ENCODE results near the gene EPB41L5.
"Not testable (repeated sequence)": the region's sequence is repeated elsewhere in the genome, so short reads cannot be mapped to it uniquely, and the experiment has no call there.

The EPB41L5 gene

DNA sequence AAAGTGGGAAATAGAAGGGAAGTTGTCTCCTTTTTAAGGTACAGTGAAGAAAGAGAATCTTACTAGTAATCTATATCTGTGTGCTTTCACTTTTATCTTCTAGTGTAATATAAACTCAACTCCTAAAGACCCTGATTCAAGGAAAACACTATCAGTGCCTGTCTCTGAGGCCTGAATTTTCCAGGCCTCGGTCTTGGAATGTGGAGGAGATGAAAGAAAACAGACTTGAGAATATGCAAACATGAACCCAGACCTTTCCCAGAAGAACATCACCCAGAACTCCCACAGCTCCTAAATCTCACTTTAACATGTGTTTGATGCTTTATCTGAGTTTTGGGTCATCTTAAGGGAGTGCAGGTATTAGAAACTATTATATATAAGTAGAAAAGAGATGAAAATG, 51.8 kb downstream of the EPB41L5 start:
- no peaks in the 10 kb centered on the region for H3K9me3 ChIP-seq (replicated peaks; ENCODE audit: low read length)
- no peak overlapping the region for H3K9ac ChIP-seq (ENCODE audit: low read depth, low read length)
- no peak overlapping the region for H3K4me3 ChIP-seq (ENCODE audit: low read length)
- H3K27me3 ChIP-seq (ENCODE audit: control insufficient read depth, insufficient read depth, low read length): no peaks in the 10 kb centered on the region
- H3K4me2 ChIP-seq (ENCODE audit: low read length): no peak overlapping the region
- no peaks in the 10 kb centered on the region for H3K36me3 ChIP-seq (ENCODE audit: insufficient read depth, low read length)
- peaks cover 3% of the 10 kb centered on the region for H3K4me1 ChIP-seq (ENCODE audit: control insufficient read depth, insufficient read depth, low read length)

GRCh38 chr2:120066800-120067547, 54.1 kb downstream of the EPB41L5 start:
- Histone ChIP-seq H3K9ac (ENCODE audit: low read depth, low read length) (no peak overlapping the region), H3K4me1 (ENCODE audit: control insufficient read depth, insufficient read depth, low read length) (peaks cover 3% of the 10 kb centered on the region), H3K4me2 (ENCODE audit: low read length) (no peak overlapping the region), H3K9me3 (replicated peaks; ENCODE audit: low read length) (no peaks in the 10 kb centered on the region), H3K36me3 (ENCODE audit: insufficient read depth, low read length) (no peaks in the 10 kb centered on the region), H3K4me3 (ENCODE audit: low read length) (no peak overlapping the region), H3K27me3 (ENCODE audit: control insufficient read depth, insufficient read depth, low read length) (no peaks in the 10 kb centered on the region)

GRCh38 chr2:120068040-120068658, 55.3 kb downstream of the EPB41L5 start:
- not testable (repeated sequence) for H3K9ac ChIP-seq (ENCODE audit: low read depth, low read length); H3K27me3 ChIP-seq (ENCODE audit: control insufficient read depth, insufficient read depth, low read length); H3K4me3 ChIP-seq (ENCODE audit: low read length); H3K36me3 ChIP-seq (ENCODE audit: insufficient read depth, low read length); H3K4me1 ChIP-seq (ENCODE audit: control insufficient read depth, insufficient read depth, low read length); H3K4me2 ChIP-seq (ENCODE audit: low read length); H3K9me3 ChIP-seq (replicated peaks; ENCODE audit: low read length)

- no peaks in the 10 kb centered on the region for H3K36me3 ChIP-seq (ENCODE audit: insufficient read depth, low read length)
- no peaks in the 10 kb centered on the region for H3K9me3 ChIP-seq (replicated peaks; ENCODE audit: low read length)
- no peaks in the 10 kb centered on the region for H3K27me3 ChIP-seq (ENCODE audit: control insufficient read depth, insufficient read depth, low read length)
- no peaks in the 10 kb centered on the region for H3K4me1 ChIP-seq (ENCODE audit: control insufficient read depth, insufficient read depth, low read length)
- H3K9ac ChIP-seq (ENCODE audit: low read depth, low read length): no peak overlapping the region
- H3K4me2 ChIP-seq (ENCODE audit: low read length): no peak overlapping the region
- H3K4me3 ChIP-seq (ENCODE audit: low read length): no peak overlapping the region
Measured at GRCh38 chr2:120075545-120075944, 62.7 kb downstream of the EPB41L5 start.

DNA sequence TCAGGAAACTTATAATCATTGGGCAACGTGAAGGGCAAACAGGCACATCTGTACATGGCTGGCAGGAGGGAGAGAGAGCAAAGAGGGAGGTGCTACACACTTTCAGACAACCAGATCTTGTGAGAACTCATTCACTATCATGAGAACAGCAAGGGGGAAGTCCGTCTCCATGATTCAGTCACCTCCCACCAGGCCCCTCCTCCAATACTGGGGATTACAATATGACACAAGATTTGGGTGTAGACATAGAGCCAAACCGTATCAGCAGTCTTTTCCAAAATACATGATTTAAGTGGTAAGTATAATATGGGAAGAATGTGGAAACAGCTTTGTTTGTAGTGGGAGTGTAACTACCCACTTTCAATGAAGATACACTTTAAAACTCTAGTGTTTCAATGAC, 65.0 kb downstream of the EPB41L5 start:
- Histone ChIP-seq H3K9ac (ENCODE audit: low read depth, low read length) (no peak overlapping the region), H3K4me2 (ENCODE audit: low read length) (no peak overlapping the region), H3K9me3 (replicated peaks; ENCODE audit: low read length) (no peaks in the 10 kb centered on the region), H3K27me3 (ENCODE audit: control insufficient read depth, insufficient read depth, low read length) (no peaks in the 10 kb centered on the region), H3K36me3 (ENCODE audit: insufficient read depth, low read length) (no peaks in the 10 kb centered on the region), H3K4me3 (ENCODE audit: low read length) (no peak overlapping the region), H3K4me1 (ENCODE audit: control insufficient read depth, insufficient read depth, low read length) (no peaks in the 10 kb centered on the region)

DNA sequence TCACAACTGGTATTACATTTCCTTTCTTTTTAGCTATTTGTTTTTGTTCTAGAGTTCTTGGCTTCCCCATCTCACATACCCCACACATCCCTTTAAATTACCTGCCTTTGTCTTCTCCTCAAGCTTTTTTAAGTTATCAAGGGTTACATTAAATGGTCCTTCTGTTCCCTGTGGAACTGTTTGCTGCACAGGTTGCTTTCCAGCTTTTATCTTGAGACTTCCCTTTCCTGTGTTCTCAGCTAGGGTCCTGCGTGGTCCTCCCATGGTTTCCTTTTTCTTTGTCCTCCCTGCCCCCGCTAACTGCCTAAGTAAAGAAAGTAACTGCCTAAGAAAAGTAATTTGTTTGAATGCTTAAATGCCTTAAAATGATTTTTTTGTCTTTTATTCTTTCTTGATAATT, 66.8 kb downstream of the EPB41L5 start:
- H3K9ac ChIP-seq (ENCODE audit: low read depth, low read length): no peak overlapping the region
- H3K27me3 ChIP-seq (ENCODE audit: control insufficient read depth, insufficient read depth, low read length): no peaks in the 10 kb centered on the region
- no peaks in the 10 kb centered on the region for H3K4me1 ChIP-seq (ENCODE audit: control insufficient read depth, insufficient read depth, low read length)
- no peaks in the 10 kb centered on the region for H3K9me3 ChIP-seq (replicated peaks; ENCODE audit: low read length)
- no peak overlapping the region for H3K4me3 ChIP-seq (ENCODE audit: low read length)
- H3K4me2 ChIP-seq (ENCODE audit: low read length): no peak overlapping the region
- no peaks in the 10 kb centered on the region for H3K36me3 ChIP-seq (ENCODE audit: insufficient read depth, low read length)

DNA sequence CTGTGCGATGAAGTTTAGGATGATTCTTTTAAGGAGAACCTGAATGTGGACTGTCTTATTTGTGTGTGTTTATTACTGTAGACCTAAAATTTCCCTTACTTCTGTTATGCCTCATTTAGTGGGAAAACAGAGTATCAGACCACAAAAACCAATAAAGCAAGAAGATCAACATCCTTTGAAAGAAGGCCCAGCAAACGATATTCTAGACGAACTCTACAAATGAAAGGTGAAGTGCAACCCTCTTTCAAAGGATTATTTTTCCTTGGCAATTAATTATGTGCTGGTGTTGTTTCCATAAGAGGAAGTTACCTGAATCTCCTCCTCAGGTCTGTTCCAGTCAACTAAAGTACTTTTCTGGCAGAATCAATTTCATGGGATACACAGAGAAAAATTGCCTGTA, 78.6 kb downstream of the EPB41L5 start:
- Histone ChIP-seq H3K9me3 (replicated peaks; ENCODE audit: low read length) (no peaks in the 10 kb centered on the region), H3K4me3 (ENCODE audit: low read length) (no peak overlapping the region), H3K4me1 (ENCODE audit: control insufficient read depth, insufficient read depth, low read length) (peaks cover 8% of the 10 kb centered on the region), H3K36me3 (ENCODE audit: insufficient read depth, low read length) (peaks cover 3% of the 10 kb centered on the region), H3K27me3 (ENCODE audit: control insufficient read depth, insufficient read depth, low read length) (no peaks in the 10 kb centered on the region), H3K4me2 (ENCODE audit: low read length) (no peak overlapping the region), H3K9ac (ENCODE audit: low read depth, low read length) (no peak overlapping the region)

DNA sequence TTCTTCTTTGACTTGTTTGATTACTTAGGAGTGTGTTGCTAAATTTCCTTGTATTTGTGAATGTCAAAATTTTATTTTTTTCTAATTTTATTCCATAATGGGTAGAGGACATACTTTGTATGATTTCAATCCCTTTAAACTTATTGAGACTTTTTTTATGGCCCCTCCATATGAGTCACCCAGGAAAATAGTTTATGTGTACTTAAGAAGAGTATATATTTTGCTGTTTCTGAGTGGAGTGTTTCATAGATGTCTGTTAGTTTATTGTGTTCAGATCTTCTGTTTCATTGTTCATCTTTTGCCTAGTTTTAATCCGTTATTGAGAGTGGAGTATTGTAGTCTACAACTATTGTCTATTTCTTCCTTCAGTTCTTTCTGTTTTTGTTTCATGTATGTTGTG, 81.9 kb downstream of the EPB41L5 start:
- H3K9ac ChIP-seq (ENCODE audit: low read depth, low read length): no peak overlapping the region
- H3K27me3 ChIP-seq (ENCODE audit: control insufficient read depth, insufficient read depth, low read length): no peaks in the 10 kb centered on the region
- H3K4me2 ChIP-seq (ENCODE audit: low read length): no peak overlapping the region
- H3K4me1 ChIP-seq (ENCODE audit: control insufficient read depth, insufficient read depth, low read length): peaks cover 8% of the 10 kb centered on the region
- no peak overlapping the region for H3K4me3 ChIP-seq (ENCODE audit: low read length)
- H3K9me3 ChIP-seq (replicated peaks; ENCODE audit: low read length): no peaks in the 10 kb centered on the region
- H3K36me3 ChIP-seq (ENCODE audit: insufficient read depth, low read length): peaks cover 3% of the 10 kb centered on the region

DNA sequence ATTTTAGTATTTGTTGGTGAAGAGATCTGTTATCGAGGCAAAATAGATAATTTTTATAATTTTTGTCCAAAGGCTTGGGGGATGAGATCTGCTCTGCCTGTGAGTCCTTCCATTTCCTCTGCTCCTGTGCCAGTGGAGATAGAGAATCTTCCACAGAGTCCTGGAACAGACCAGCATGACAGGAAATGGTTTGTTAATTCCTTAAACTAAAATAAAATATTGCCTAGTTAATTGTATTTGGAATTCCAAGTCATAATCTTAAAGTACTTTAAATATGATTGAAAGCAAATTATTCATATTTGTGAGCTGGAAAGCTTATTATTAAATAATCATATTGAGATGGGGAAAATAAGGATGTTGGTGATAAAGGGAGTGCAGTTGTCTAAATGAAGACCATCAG, 87.8 kb downstream of the EPB41L5 start:
- Histone ChIP-seq H3K4me3 (ENCODE audit: low read length) (no peak overlapping the region), H3K27me3 (ENCODE audit: control insufficient read depth, insufficient read depth, low read length) (no peaks in the 10 kb centered on the region), H3K9me3 (replicated peaks; ENCODE audit: low read length) (no peaks in the 10 kb centered on the region), H3K4me2 (ENCODE audit: low read length) (no peak overlapping the region), H3K9ac (ENCODE audit: low read depth, low read length) (no peak overlapping the region), H3K4me1 (ENCODE audit: control insufficient read depth, insufficient read depth, low read length) (peaks cover 30% of the 10 kb centered on the region), H3K36me3 (ENCODE audit: insufficient read depth, low read length) (no peaks in the 10 kb centered on the region)

DNA sequence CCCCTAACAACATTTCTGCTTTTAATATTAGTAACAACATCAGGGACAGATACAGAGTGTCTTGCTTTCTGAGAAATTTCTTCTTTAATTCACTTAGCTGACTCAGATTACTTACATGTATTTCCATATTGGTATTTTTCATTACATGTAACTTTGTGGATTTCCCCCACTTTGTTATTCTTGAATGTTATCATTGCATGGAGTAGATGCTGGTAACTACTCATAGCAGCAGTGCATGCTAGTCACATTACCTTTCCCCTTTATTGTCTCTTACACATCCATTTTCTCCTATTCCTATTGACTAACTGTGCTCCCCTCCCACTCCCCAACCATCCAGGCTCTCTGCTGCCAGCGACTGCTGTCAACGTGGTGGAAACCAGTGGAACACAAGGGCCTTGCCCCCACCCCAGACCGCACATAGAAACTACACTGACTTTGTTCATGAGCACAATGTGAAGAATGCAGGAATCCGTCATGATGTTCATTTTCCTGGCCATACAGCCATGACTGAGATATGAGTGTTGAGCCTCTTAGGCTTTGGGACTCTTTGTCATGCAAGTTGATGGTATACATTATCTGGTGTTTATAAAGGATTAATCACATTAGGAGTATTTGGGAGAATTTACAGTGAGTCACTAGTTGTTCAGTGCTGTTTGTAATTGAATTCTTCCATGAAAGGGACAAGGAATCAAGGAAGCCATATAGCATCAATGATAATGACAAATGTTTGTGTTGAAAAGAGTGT, 91.0 kb downstream of the EPB41L5 start:
- H3K4me3 ChIP-seq (ENCODE audit: low read length): peak overlapping the region; percentile 1
- no peaks in the 10 kb centered on the region for H3K27me3 ChIP-seq (ENCODE audit: control insufficient read depth, insufficient read depth, low read length)
- peak overlapping the region; percentile 32 for H3K4me2 ChIP-seq (ENCODE audit: low read length)
- peak overlapping the region; percentile 42 for H3K9ac ChIP-seq (ENCODE audit: low read depth, low read length)
- peaks cover 54% of the 10 kb centered on the region for H3K4me1 ChIP-seq (ENCODE audit: control insufficient read depth, insufficient read depth, low read length)
- no peaks in the 10 kb centered on the region for H3K36me3 ChIP-seq (ENCODE audit: insufficient read depth, low read length)
- no peaks in the 10 kb centered on the region for H3K9me3 ChIP-seq (replicated peaks; ENCODE audit: low read length)

GRCh38 chr2:120104772-120105171, 91.9 kb downstream of the EPB41L5 start:
- Histone ChIP-seq H3K27me3 (ENCODE audit: control insufficient read depth, insufficient read depth, low read length) (no peaks in the 10 kb centered on the region), H3K9me3 (replicated peaks; ENCODE audit: low read length) (no peaks in the 10 kb centered on the region), H3K4me1 (ENCODE audit: control insufficient read depth, insufficient read depth, low read length) (peaks cover 63% of the 10 kb centered on the region), H3K9ac (ENCODE audit: low read depth, low read length) (peak overlapping the region; percentile 13), H3K4me2 (ENCODE audit: low read length) (no peak overlapping the region), H3K4me3 (ENCODE audit: low read length) (no peak overlapping the region), H3K36me3 (ENCODE audit: insufficient read depth, low read length) (no peaks in the 10 kb centered on the region)
